ENCODE measurements around the gene ISL2.

GRCh38 chr15:76345880-76346668 lies 9.5 kb downstream of the ISL2 start:
- TF ChIP-seq POLR2A (IDR thresholded peaks at IDR 0.05; ENCODE audit: low read length) (no peak), RCOR1 (IDR thresholded peaks at IDR 0.05; ENCODE audit: low read depth, low read length) (no peak), CTCF (IDR thresholded peaks at IDR 0.05) (no peak), ZSCAN20 (CRISPR knock-in tag; IDR thresholded peaks at IDR 0.05) (no peak), NR3C1 (IDR thresholded peaks at IDR 0.05) (no peak), BHLHE40 (IDR thresholded peaks at IDR 0.05; ENCODE audit: low read depth, low read length) (no peak), ZNF302 (CRISPR knock-in tag; IDR thresholded peaks at IDR 0.05) (no peak), CHD4 (IDR thresholded peaks at IDR 0.05; ENCODE audit: borderline replicate concordance) (no peak), HEYL (CRISPR knock-in tag; IDR thresholded peaks at IDR 0.05) (no peak), EP300 (IDR thresholded peaks at IDR 0.05) (no peak), CEBPB (IDR thresholded peaks at IDR 0.05) (no peak)
- TF ChIP-seq, protein P1, sequence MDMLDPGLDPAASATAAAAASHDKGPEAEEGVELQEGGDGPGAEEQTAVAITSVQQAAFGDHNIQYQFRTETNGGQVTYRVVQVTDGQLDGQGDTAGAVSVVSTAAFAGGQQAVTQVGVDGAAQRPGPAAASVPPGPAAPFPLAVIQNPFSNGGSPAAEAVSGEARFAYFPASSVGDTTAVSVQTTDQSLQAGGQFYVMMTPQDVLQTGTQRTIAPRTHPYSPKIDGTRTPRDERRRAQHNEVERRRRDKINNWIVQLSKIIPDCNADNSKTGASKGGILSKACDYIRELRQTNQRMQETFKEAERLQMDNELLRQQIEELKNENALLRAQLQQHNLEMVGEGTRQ (IDR thresholded peaks at IDR 0.05) = no peak
